AG04450 (cell line): Measurements from ENCODE around the gene PAX9. TPM values are rescaled to one million over a fixed set of nuclear protein-coding genes. Genes with fewer than 3 reads are reported as not detected.

Experiments used
- CTCF ChIA-PET: fragments of 300-600, 350-600 bp; formaldehyde crosslinking; extraction: SDS; loops from one replicate; lab custom pipeline; 2022; ENCODE audit warnings: antibody characterized with exemption, inconsistent platforms; lab: Charles Lee
- POLR2A ChIA-PET: fragments of 350-600 bp; formaldehyde crosslinking; extraction: SDS; loops from one replicate; lab custom pipeline; 2021; ENCODE audit warnings: antibody characterized with exemption, inconsistent platforms; lab: Yijun Ruan, JAX
- DNase-seq: peaks from one replicate; pipeline ENCODE4 v3.0.0-alpha.2; 2011; ENCODE audit warnings: low read depth, low spot score
- H3K27ac ChIP-seq: one replicate; pipeline ENCODE4 v1.5.1; 2012; ENCODE audit warnings: low read depth, low read length, control low read depth
- H3K27me3 ChIP-seq: one replicate; pipeline ENCODE4 v1.6.0; 2012; ENCODE audit warnings: low read length; ENCODE audit not compliant: control insufficient read depth, insufficient read depth
- H3K4me3 ChIP-seq: 2 replicates; pipeline ENCODE4 v1.5.1; 2011; ENCODE audit warnings: mild to moderate bottlenecking, low read depth, low read length, control low read depth
- H3K9me3 ChIP-seq: 2 replicates; pipeline ENCODE4 v1.5.1; 2012; ENCODE audit warnings: low read length; ENCODE audit not compliant: control insufficient read depth, insufficient read depth
- polyA plus RNA-seq: library from polyadenylated mRNA; depleted of rRNA; stranded (reverse); fragments of >200 nt; gene quantifications from 2 replicates; pipeline ENCODE4 v1.2.3, GENCODE V29; 2011
- TF ChIP-seq, protein P1 (sequence below): IDR thresholded peaks from 2 replicates; pipeline ENCODE4 v1.5.1; 2011; ENCODE audit warnings: low read depth, low read length, control low read depth, inconsistent platforms

Gene PAX9
- polyA plus RNA-seq, 1 experiment: not detected

DNA sequence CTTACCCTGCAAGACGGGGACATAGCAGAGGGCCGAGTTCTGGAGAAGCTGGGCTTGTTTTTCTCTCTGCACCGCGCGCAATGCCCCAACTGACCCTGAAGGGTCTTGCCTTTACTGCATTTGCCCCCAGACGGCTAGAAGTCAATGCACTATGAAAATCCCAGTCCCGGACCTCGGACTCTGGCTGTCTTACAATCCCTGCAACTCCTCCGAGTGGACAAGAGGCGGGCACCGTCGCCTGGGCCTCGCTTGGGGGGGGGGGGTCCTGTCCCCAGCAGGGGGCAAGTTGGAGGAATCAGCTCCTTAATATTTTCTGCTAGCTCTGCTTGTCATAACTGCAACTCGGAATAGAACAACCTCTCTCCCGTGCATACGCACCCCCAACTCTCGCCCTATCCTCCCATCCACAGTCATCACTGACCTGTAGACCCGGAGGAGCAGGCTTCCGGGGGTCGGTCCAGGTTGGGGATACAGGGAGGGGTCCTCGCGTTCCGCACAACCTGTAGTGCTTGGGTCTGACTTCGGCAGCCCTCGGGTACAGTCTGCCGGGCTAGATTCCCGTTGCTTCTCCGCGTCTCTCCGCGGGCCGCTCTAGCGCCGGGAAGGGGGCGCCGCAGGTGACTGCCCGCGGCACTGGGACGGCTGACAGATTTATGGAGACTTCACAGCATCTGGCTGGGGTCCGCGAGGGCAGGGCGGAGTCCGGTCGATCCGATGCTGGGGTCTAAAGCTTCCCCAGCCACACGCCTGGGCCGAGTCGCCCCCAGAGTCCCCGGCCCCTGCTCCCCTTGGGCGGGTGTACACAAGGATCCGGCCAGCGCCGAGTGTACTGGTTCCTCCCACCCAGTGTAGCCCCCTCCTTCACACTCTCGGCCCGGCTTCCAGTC lies 3.3 kb upstream of the PAX9 start:
- Histone ChIP-seq H3K9me3 (peaks cover 47% of the 10 kb centered on the region), H3K27me3 (peaks cover 98% of the 10 kb centered on the region), H3K27ac (no peak overlapping the region), H3K4me3 (no peak overlapping the region)
- no peak for DNase-seq
- POLR2A ChIA-PET: no interaction called here
- TF ChIP-seq, protein P1, sequence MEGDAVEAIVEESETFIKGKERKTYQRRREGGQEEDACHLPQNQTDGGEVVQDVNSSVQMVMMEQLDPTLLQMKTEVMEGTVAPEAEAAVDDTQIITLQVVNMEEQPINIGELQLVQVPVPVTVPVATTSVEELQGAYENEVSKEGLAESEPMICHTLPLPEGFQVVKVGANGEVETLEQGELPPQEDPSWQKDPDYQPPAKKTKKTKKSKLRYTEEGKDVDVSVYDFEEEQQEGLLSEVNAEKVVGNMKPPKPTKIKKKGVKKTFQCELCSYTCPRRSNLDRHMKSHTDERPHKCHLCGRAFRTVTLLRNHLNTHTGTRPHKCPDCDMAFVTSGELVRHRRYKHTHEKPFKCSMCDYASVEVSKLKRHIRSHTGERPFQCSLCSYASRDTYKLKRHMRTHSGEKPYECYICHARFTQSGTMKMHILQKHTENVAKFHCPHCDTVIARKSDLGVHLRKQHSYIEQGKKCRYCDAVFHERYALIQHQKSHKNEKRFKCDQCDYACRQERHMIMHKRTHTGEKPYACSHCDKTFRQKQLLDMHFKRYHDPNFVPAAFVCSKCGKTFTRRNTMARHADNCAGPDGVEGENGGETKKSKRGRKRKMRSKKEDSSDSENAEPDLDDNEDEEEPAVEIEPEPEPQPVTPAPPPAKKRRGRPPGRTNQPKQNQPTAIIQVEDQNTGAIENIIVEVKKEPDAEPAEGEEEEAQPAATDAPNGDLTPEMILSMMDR: no peak
- CTCF ChIA-PET: interaction anchor here (3.3 kb wide), 1 partner anchor 492 kb away, joined by 11 read pairs; no protein-coding TSS in a partner anchor

DNA sequence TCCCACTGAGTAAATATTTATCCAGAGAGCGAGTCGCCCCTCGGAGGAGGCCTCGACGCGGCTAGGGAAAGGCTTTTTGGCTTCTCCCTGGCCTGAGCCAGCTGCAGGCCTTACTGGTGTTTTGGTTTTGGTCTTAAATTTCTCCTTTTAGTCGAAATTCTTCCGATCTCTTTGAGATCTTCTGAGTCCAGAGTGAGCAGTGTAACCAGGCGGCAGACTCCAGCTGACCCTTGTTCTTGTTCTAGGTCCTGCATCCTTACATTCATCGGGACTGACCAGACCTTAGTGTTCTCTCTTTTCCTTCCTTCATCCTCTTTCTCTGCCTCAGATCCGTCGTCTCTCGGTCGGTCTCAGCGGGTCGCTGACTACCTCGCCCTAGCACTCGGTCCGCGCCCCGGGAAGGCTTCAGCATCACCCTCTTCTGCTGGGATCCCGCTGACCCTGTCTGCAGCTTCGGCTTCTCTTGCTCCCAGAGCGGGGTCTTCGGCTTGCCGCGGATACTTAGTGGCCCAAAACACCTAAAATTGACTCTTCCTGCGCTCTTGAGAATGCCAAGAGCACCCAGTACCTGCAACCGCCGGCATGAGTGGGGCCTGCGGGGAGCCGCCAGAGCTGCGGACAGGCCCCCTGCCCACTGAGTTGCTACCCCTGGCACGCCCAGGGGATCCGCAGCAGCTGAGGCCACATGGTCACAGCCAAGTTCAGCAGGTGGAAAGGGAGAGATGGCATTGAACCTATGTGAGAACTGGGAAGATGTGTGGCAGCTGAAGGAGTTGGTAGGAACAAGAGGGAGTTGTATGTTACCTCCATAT lies 2.4 kb upstream of the PAX9 start:
- no peak for DNase-seq
- TF ChIP-seq, protein P1: no peak
- Histone ChIP-seq H3K27me3 (peaks cover 99% of the 10 kb centered on the region), H3K27ac (no peak overlapping the region), H3K4me3 (no peak overlapping the region), H3K9me3 (peaks cover 47% of the 10 kb centered on the region)
- CTCF ChIA-PET: interaction anchor here (0.6 to 2.7 kb wide), 3 partner anchors 11 to 1051 kb away, joined by 3 to 8 read pairs (median 4); no protein-coding TSS in a partner anchor
- POLR2A ChIA-PET: no interaction called here

DNA sequence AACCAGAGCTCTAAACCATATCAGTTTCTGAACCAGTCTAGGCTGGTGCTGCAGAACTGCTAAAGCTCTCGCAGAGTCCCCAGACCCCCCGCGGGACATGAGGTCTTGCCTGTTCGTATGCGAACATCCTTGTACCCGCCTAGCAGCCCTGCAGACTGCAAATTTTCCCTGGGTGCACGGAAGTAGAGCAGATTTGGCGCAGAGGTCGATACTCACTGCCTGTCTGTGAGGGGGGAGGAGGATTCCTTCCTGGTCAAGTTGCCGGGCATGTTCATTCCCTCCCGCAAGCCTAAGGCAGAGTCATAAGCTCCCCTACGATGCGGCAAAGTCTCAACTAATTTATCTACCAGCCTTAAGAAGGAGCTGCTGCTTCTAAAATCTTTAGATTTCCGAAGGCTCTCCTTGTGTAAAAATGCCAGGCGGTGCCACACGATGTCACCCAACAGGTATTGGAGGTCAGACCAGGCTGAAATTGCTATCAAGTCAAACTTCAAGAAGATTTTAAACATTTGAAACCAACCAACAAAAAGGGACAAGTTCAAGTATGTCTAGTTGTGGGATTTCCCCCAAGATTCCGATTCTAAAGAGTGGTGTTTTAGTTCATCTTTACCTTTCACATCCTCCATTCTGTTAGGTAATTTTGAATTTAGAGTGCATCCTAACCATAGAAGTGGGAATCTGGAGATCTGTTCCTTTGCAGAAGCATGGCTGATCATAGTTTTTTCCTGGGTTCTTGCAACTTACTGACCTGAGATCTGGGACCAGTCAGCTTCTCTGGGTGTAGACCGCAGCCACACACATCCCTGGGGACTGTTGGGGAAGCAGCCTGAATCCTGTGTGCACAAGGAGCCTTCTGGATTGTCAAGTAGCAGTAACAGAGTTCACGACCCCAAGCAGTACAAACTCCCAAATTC lies 1.6 kb upstream of the PAX9 start:
- Histone ChIP-seq H3K27me3 (peaks cover 99% of the 10 kb centered on the region), H3K4me3 (no peak overlapping the region), H3K9me3 (peaks cover 42% of the 10 kb centered on the region), H3K27ac (no peak overlapping the region)
- POLR2A ChIA-PET: no interaction called here
- TF ChIP-seq, protein P1: no peak
- CTCF ChIA-PET: interaction anchor here (0.6 to 2.7 kb wide), 4 partner anchors 12 to 1050 kb away, joined by 3 to 8 read pairs (median 4); no protein-coding TSS in a partner anchor
- DNase-seq: no peak

DNA sequence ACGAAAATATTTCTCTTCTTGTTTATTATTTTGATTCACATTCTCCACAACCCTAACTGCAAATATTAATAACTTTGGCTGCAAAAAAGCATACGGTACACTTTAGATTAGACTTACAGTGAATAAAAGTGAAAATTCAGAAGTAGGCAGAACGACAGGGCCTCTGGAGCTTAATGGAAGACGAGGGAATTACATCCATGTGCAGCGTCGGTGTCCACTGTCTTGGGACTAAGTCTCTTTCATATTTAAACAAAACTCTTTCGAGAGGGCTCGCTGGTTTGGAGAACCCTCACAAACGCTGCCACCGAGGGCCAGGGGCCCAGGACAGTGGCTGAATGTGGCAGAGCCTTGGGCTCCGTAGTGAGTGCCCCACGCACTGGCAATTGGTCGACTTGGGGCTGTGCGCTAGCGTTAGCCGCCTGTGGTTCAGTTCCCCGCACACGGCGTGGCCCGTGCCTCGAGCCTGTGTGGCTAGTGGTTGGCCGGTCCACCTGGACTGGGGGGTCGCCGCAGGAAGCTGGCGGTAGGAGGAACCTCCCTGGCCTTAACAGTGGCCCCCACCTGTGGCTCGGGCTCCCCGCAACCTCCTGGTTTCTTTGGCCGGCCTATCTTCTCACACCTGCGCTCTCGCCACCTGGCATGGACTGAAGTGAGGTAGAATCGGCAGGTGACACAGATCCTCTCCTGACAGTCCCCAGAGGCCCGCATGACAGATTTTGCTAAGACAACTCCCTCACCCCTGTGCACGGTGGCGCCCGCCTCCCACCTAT lies 739 bp upstream of the PAX9 start:
- Histone ChIP-seq H3K4me3 (no peak overlapping the region), H3K27me3 (peaks cover 98% of the 10 kb centered on the region), H3K9me3 (peaks cover 35% of the 10 kb centered on the region), H3K27ac (no peak overlapping the region)
- POLR2A ChIA-PET: no interaction called here
- DNase-seq: no peak
- CTCF ChIA-PET: interaction anchor here (0.6 to 2.7 kb wide), 2 partner anchors 13 to 434 kb away, joined by 3 to 8 read pairs; no protein-coding TSS in a partner anchor
- TF ChIP-seq, protein P1: no peak
